WTC11 (cell line): Measurements from ENCODE around the gene ALS2CL. TPM values are rescaled to one million over a fixed set of nuclear protein-coding genes. Genes with fewer than 3 reads are reported as not detected.

Source experiments
- ATAC-seq: fragments of 200-7000 bp; cut with Tn5 transposase; 2 replicates; pipeline ENCODE4 v1.10.0; 2021; ENCODE audit warnings: mild to moderate bottlenecking, moderate library complexity
- CTCF ChIA-PET: fragments of 300-600 bp; sonication (Branson Sonifier 250); formaldehyde crosslinking; loops from one replicate; lab custom pipeline; 2021; ENCODE audit warnings: antibody characterized with exemption; lab: Charles Lee
- POLR2A ChIA-PET: fragments of 350-600 bp; sonication (Branson Sonifier 250); formaldehyde crosslinking; loops from one replicate; lab custom pipeline; 2021; ENCODE audit warnings: antibody characterized with exemption; lab: Charles Lee
- DNase-seq: peaks from one replicate; pipeline ENCODE4 v3.0.0; 2021; ENCODE audit warnings: low spot score
- H3K27ac Mint-ChIP-seq: 2 replicates; pipeline ENCODE4 v1.8.0; 2021; ENCODE audit warnings: mixed read lengths
- H3K27me3 Mint-ChIP-seq: 2 replicates; pipeline ENCODE4 v1.8.0; 2021; ENCODE audit warnings: low read depth, mild to moderate bottlenecking, moderate library complexity, mixed read lengths
- H3K36me3 Mint-ChIP-seq: 2 replicates; pipeline ENCODE4 v1.8.0; 2021; ENCODE audit warnings: mixed read lengths
- H3K4me1 Mint-ChIP-seq: 2 replicates; pipeline ENCODE4 v1.8.0; 2022; ENCODE audit warnings: mixed read lengths
- H3K4me3 Mint-ChIP-seq: 2 replicates; pipeline ENCODE4 v1.8.0; 2021; ENCODE audit warnings: mild to moderate bottlenecking, moderate library complexity, mixed read lengths
- H3K9me3 Mint-ChIP-seq: 2 replicates; pipeline ENCODE4 v1.8.0; 2021; ENCODE audit warnings: mixed read lengths
- FOXJ3 ChIP-seq: sonication (generic); formaldehyde crosslinking; IDR thresholded peaks from 2 replicates; pipeline ENCODE4 v1.9.0; 2021; ENCODE audit warnings: missing genetic modification reagents, mild to moderate bottlenecking, borderline replicate concordance
- GTF2I ChIP-seq: fragments of 250-450 bp; sonication (Bioruptor Pico); conservative IDR thresholded peaks from 2 replicates; pipeline ENCODE4 v1.4.0; 2021; ENCODE audit warnings: mild to moderate bottlenecking
- MYBL2 ChIP-seq: sonication (generic); formaldehyde crosslinking; IDR thresholded peaks from 2 replicates; pipeline ENCODE4 v1.8.1; 2023; ENCODE audit warnings: mild to moderate bottlenecking, moderate library complexity, missing genetic modification reagents
- NR1H2 ChIP-seq: sonication (generic); formaldehyde crosslinking; IDR thresholded peaks from 2 replicates; pipeline ENCODE4 v1.9.0; 2021; ENCODE audit warnings: mild to moderate bottlenecking, moderate library complexity, missing genetic modification reagents
- SP1 ChIP-seq: sonication (generic); formaldehyde crosslinking; conservative IDR thresholded peaks from 2 replicates; pipeline ENCODE4 v1.8.1; 2022; ENCODE audit warnings: missing genetic modification reagents
- TEAD4 ChIP-seq: sonication (generic); formaldehyde crosslinking; IDR thresholded peaks from 2 replicates; pipeline ENCODE4 v1.8.0; 2022; ENCODE audit warnings: mild to moderate bottlenecking, missing genetic modification reagents
- ZNF138 ChIP-seq: sonication (generic); formaldehyde crosslinking; conservative IDR thresholded peaks from 2 replicates; pipeline ENCODE4 v1.8.1; 2022; ENCODE audit warnings: mild to moderate bottlenecking, moderate library complexity, missing genetic modification reagents
- ZNF317 ChIP-seq: sonication (generic); formaldehyde crosslinking; IDR thresholded peaks from 2 replicates; pipeline ENCODE4 v1.8.1; 2023; ENCODE audit warnings: low read depth, mild to moderate bottlenecking, moderate library complexity, missing genetic modification reagents, borderline replicate concordance
- ZNF416 ChIP-seq: fragments of 250-450 bp; sonication (Bioruptor Pico); IDR thresholded peaks from 2 replicates; pipeline ENCODE4 v1.9.0; 2021; ENCODE audit warnings: mild to moderate bottlenecking, inconsistent platforms
- total RNA-seq: library from RNA; stranded (reverse); gene quantifications from 3 replicates; pipeline ENCODE4 v1.2.3, GENCODE V29; 2021
- TF ChIP-seq, protein P1 (sequence below): sonication (generic); formaldehyde crosslinking; IDR thresholded peaks from 2 replicates; pipeline ENCODE4 v1.8.1; 2022; ENCODE audit warnings: mild to moderate bottlenecking, moderate library complexity, missing genetic modification reagents
- TF ChIP-seq, protein P2 (sequence below): sonication (generic); formaldehyde crosslinking; conservative IDR thresholded peaks from 2 replicates; pipeline ENCODE4 v1.8.1; 2022; ENCODE audit warnings: mild to moderate bottlenecking, missing genetic modification reagents
- TF ChIP-seq, protein P3 (sequence below): sonication (generic); formaldehyde crosslinking; IDR thresholded peaks from 2 replicates; pipeline ENCODE4 v1.8.1; 2022; ENCODE audit warnings: low read depth, missing genetic modification reagents, borderline replicate concordance
- TF ChIP-seq, protein P4 (sequence below): sonication (generic); formaldehyde crosslinking; IDR thresholded peaks from 2 replicates; pipeline ENCODE4 v1.8.0; 2023; ENCODE audit warnings: mild to moderate bottlenecking, missing genetic modification reagents

ALS2CL gene
- total RNA-seq, 1 experiment from 2014 or later = 12.6 TPM

DNA sequence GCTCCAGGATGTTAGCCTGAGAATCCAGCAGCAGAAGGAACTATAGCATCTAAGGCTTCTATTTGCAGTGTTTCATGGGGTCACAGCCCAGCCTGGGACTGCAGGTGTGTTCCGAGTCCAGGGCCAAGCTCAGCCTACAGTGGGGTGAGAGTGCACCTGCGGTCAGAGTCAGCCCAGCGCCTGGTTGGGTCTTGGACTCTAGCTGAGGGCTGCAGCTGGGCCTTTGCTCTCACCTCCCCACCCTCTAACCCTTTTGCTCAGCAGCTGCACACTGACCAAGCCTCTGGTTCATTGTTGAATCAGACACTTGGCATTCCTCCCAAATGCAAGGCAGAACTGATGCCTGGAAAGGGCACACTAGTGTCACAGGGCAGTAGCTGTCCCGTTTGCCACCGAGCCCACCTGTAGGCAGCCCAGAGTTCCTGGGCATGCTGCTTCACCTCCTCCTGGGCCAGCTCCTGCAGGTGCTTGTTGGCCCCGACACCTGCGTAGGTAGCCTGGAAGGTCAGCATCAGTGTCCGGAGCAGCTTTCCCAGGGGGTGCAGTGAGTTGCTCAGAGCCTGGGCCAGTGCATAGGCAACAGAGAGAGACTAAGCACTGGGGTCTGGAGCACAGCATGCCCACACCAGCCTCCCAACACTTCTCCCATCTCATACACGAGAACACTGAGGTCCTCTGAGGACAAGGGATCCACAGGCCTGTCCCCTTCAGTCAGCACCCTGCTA lies 17.5 kb downstream of the ALS2CL start (continued):
- no peak for TF ChIP-seq ZNF138 (CRISPR knock-in tag)
- TF ChIP-seq, protein P1, sequence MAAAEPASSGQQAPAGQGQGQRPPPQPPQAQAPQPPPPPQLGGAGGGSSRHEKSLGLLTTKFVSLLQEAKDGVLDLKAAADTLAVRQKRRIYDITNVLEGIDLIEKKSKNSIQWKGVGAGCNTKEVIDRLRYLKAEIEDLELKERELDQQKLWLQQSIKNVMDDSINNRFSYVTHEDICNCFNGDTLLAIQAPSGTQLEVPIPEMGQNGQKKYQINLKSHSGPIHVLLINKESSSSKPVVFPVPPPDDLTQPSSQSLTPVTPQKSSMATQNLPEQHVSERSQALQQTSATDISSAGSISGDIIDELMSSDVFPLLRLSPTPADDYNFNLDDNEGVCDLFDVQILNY (CRISPR knock-in tag) = no peak
- TF ChIP-seq ZNF317 (CRISPR knock-in tag) = no peak

DNA sequence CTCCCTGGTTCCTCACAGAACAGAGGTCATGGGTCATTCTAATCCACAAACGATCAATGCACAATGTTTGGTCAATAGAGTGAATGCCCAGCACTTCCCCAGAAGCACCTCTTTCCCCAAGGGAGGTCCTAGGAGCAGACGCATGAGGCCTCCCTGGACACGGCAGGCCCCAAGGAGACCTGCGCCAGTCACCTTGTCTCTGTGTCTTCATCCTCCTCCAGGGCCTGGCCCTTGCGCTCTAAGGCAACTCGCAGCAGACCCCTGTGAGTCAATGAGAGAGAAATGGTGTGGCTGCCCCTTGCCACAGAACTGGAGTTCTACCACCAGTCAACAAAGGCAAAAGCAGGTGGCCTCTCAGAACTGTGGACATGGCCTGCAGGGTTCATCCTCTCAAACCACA lies 18.1 kb downstream of the ALS2CL start:
- ChIA-PET CTCF (interaction anchor here (1.0 to 1.4 kb wide), 3 partner anchors 11 to 323 kb away, joined by 3 to 5 read pairs (median 4); partner anchors contain the start of gene PRSS50), POLR2A (no interaction called here)
- DNase-seq (no peak), ATAC-seq (no peak)
- Mint-ChIP-seq H3K9me3 (peaks cover 4% of the 10 kb centered on the region), H3K4me3 (no peak overlapping the region), H3K4me1 (no peaks in the 10 kb centered on the region), H3K27me3 (no peaks in the 10 kb centered on the region), H3K36me3 (peaks cover 3% of the 10 kb centered on the region), H3K27ac (no peak overlapping the region)
- TF ChIP-seq ZNF138 (CRISPR knock-in tag) (no peak), ZNF416 (no peak), MYBL2 (CRISPR knock-in tag) (no peak), FOXJ3 (no peak), TEAD4 (CRISPR knock-in tag) (no peak), NR1H2 (CRISPR knock-in tag) (no peak), SP1 (CRISPR knock-in tag) (no peak)
- TF ChIP-seq, protein P2, sequence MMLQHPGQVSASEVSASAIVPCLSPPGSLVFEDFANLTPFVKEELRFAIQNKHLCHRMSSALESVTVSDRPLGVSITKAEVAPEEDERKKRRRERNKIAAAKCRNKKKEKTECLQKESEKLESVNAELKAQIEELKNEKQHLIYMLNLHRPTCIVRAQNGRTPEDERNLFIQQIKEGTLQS (CRISPR knock-in tag) = no peak
- TF ChIP-seq, protein P3, sequence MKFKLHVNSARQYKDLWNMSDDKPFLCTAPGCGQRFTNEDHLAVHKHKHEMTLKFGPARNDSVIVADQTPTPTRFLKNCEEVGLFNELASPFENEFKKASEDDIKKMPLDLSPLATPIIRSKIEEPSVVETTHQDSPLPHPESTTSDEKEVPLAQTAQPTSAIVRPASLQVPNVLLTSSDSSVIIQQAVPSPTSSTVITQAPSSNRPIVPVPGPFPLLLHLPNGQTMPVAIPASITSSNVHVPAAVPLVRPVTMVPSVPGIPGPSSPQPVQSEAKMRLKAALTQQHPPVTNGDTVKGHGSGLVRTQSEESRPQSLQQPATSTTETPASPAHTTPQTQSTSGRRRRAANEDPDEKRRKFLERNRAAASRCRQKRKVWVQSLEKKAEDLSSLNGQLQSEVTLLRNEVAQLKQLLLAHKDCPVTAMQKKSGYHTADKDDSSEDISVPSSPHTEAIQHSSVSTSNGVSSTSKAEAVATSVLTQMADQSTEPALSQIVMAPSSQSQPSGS (CRISPR knock-in tag) = no peak

DNA sequence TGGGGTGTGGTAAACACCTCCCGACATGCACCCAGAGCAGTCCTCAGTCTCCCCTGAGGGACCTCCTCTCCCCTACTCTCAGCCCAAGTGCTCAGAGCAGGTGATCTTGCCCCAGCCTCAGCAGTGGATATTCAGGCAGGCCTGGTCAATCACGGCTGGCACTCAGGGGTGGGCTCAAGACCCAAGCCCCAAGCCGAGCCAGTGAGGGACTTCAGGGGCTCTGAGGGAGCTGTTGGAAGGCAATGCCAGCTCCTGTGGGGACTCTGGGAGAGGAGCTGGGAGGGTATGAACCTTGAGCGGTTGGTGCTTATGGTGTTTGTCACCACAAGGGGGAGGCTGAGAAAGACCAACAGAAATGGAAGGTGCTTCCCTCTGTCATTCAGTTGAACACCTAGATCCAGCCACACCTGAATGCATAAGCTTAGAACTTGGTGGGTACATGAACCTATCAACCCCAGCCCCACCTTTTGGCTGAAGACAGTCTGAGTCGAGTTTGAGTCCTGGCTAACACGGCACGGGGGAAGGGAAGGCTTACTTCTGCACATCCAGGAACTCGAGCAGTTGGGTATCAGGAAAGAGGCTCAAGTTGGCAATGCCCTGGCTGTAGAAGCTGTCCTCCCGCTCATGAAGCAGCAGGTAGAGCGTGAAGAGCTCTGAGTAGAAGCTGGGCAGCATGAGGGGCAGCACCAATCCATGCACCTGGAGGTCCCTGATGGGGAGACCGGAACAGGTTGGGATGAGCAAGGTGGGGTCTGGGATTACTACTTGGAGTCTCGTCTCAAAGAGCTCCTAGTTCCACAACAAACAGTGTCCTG lies 19.2 kb downstream of the ALS2CL start:
- CTCF ChIA-PET = interaction anchor here (0.7 to 2.5 kb wide), 12 partner anchors 10 to 236 kb away, joined by 3 to 9 read pairs (median 4); partner anchors contain the start of gene PRSS50

More for the DNA sequence above, 19.2 kb downstream of the ALS2CL start:
- POLR2A ChIA-PET = no interaction called here
- Mint-ChIP-seq H3K4me3 (no peak overlapping the region), H3K4me1 (no peaks in the 10 kb centered on the region), H3K27ac (no peak overlapping the region), H3K27me3 (no peaks in the 10 kb centered on the region), H3K9me3 (peaks cover 4% of the 10 kb centered on the region), H3K36me3 (peaks cover 3% of the 10 kb centered on the region)
- ATAC-seq = peak; percentile 32; the same call in 1 of the 2 replicates
- peak; percentile 8 for DNase-seq
- TF ChIP-seq, protein P4, sequence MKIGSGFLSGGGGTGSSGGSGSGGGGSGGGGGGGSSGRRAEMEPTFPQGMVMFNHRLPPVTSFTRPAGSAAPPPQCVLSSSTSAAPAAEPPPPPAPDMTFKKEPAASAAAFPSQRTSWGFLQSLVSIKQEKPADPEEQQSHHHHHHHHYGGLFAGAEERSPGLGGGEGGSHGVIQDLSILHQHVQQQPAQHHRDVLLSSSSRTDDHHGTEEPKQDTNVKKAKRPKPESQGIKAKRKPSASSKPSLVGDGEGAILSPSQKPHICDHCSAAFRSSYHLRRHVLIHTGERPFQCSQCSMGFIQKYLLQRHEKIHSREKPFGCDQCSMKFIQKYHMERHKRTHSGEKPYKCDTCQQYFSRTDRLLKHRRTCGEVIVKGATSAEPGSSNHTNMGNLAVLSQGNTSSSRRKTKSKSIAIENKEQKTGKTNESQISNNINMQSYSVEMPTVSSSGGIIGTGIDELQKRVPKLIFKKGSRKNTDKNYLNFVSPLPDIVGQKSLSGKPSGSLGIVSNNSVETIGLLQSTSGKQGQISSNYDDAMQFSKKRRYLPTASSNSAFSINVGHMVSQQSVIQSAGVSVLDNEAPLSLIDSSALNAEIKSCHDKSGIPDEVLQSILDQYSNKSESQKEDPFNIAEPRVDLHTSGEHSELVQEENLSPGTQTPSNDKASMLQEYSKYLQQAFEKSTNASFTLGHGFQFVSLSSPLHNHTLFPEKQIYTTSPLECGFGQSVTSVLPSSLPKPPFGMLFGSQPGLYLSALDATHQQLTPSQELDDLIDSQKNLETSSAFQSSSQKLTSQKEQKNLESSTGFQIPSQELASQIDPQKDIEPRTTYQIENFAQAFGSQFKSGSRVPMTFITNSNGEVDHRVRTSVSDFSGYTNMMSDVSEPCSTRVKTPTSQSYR = no peak
- peak; percentile 42; the same call in 1 of the 2 replicates for TF ChIP-seq GTF2I
